ENCODE measurements around the gene LRP8.

DNA sequence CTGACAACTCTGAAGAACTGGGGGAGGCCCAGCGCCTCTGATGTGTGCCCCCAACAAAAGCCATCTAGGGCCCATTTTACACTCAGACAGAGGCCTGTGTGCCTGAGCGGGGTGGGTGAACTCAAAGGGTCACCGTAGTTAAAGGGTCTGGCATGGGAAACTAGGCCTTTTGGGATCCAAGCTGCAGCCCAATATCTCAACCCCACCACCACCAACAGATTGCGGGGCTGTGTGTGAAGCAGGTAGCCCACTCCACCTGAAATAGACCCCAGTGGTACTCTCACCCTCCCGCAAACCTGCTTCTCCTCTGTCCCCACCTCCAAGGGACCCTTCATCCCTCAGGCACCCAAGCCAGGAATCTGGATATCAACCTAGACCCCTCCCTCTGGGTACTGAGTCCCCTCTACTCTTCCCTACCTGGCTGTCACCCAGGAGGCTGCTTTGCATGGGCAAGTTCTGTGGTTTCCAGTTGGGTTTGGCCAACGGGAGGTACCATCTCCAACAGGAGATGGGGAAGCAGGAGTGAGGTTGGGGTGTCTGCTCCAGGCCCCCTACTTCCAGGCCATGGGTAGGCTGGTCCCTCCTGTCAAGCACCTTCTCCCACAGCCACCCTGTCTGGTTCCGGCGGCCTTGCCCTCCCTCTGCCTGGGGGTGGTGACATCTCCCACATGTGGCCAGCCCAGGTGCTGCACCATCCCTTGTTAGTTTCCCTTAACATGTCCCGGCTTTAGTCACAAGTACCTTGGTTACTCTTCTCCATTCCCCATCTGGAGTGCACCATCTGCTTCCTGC, 35.2 kb upstream of the LRP8 start:
- TF ChIP-seq, protein P1, sequence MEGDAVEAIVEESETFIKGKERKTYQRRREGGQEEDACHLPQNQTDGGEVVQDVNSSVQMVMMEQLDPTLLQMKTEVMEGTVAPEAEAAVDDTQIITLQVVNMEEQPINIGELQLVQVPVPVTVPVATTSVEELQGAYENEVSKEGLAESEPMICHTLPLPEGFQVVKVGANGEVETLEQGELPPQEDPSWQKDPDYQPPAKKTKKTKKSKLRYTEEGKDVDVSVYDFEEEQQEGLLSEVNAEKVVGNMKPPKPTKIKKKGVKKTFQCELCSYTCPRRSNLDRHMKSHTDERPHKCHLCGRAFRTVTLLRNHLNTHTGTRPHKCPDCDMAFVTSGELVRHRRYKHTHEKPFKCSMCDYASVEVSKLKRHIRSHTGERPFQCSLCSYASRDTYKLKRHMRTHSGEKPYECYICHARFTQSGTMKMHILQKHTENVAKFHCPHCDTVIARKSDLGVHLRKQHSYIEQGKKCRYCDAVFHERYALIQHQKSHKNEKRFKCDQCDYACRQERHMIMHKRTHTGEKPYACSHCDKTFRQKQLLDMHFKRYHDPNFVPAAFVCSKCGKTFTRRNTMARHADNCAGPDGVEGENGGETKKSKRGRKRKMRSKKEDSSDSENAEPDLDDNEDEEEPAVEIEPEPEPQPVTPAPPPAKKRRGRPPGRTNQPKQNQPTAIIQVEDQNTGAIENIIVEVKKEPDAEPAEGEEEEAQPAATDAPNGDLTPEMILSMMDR (IDR thresholded peaks at IDR 0.05; ENCODE audit: extremely low read depth in 1 of 2, insufficient read depth in 1 of 2, low read depth in 1 of 2, low read length in 2 of 2) = no peak
- TF ChIP-seq EZH2 (IDR thresholded peaks at IDR 0.05; ENCODE audit: borderline replicate concordance, low read depth, low read length, severe bottlenecking) (no peak), POLR2AphosphoS5 (IDR thresholded peaks at IDR 0.05; ENCODE audit: insufficient read depth, low read depth, low read length) (no peak), GATA2 (IDR thresholded peaks at IDR 0.05; ENCODE audit: insufficient read depth, insufficient read length, low read depth, low read length) (no peak), POLR2A (IDR thresholded peaks at IDR 0.05; ENCODE audit: low read depth, low read length) (no peak)
